ENCODE measurements around the gene LMAN2. TPM values are rescaled to one million over a fixed set of nuclear protein-coding genes. Genes with fewer than 3 reads are reported as not detected.

Gene LMAN2
- polyA plus RNA-seq, 4 donors = 73.6 to 304 (median 158) TPM

GRCh38 chr5:177354256-177354655 is 2.8 kb upstream of the LMAN2 start:
- FAIRE-seq (no peak), DNase-seq (no peak)
- peaks cover 0 to 8% (median 0%) of the 10 kb centered on the region in 3 donors for H3K27me3 ChIP-seq (ENCODE audit: control insufficient read depth in 3 of 3, insufficient read depth in 3 of 3, low read length in 3 of 3)
- no peak overlapping the region for H3K27ac ChIP-seq (ENCODE audit: low read depth in 1 of 3, low read length in 2 of 3)
- H3K9me3 ChIP-seq (ENCODE audit: control insufficient read depth in 2 of 2, insufficient read depth in 1 of 2, low read depth in 1 of 2, low read length in 1 of 2) = peaks cover 0 to 8% of the 10 kb centered on the region in 2 donors
- 86 to 87% (median 87%) methylated on average over 3 of the region's 3 CpGs for WGBS, 3 donors
- H3K4me3 ChIP-seq (ENCODE audit: low read depth in 1 of 3, low read length in 3 of 3) = no peak overlapping the region
- H3K4me1 ChIP-seq (ENCODE audit: control insufficient read depth in 3 of 3, insufficient read depth in 2 of 3, low read depth in 1 of 3, low read length in 2 of 3) = peaks cover 9% of the 10 kb centered on the region in 3 donors
- H3K36me3 ChIP-seq (ENCODE audit: control insufficient read depth in 3 of 3, insufficient read depth in 2 of 3, low read depth in 1 of 3, low read length in 3 of 3) = peaks cover 0 to 10% (median 0%) of the 10 kb centered on the region in 3 donors

GRCh38 chr5:177353093-177353492 is 1.6 kb upstream of the LMAN2 start:
- Histone ChIP-seq H3K9me3 (ENCODE audit: control insufficient read depth in 2 of 2, insufficient read depth in 1 of 2, low read depth in 1 of 2, low read length in 1 of 2) (peaks cover 0 to 8% of the 10 kb centered on the region in 2 donors), H3K27me3 (ENCODE audit: control insufficient read depth in 3 of 3, insufficient read depth in 3 of 3, low read length in 3 of 3) (peaks cover 0 to 8% (median 0%) of the 10 kb centered on the region in 3 donors), H3K4me3 (ENCODE audit: low read depth in 1 of 3, low read length in 3 of 3) (no peak overlapping the region), H3K36me3 (ENCODE audit: control insufficient read depth in 3 of 3, insufficient read depth in 2 of 3, low read depth in 1 of 3, low read length in 3 of 3) (peaks cover 0 to 13% (median 0%) of the 10 kb centered on the region in 3 donors), H3K4me1 (ENCODE audit: control insufficient read depth in 3 of 3, insufficient read depth in 2 of 3, low read depth in 1 of 3, low read length in 2 of 3) (peaks cover 9 to 12% (median 9%) of the 10 kb centered on the region in 3 donors), H3K27ac (ENCODE audit: low read depth in 1 of 3, low read length in 2 of 3) (no peak overlapping the region)
- 75 to 84% (median 77%) methylated on average over 5 of the region's 5 CpGs for WGBS, 3 donors
- no peak for DNase-seq
- no peak for FAIRE-seq

DNA sequence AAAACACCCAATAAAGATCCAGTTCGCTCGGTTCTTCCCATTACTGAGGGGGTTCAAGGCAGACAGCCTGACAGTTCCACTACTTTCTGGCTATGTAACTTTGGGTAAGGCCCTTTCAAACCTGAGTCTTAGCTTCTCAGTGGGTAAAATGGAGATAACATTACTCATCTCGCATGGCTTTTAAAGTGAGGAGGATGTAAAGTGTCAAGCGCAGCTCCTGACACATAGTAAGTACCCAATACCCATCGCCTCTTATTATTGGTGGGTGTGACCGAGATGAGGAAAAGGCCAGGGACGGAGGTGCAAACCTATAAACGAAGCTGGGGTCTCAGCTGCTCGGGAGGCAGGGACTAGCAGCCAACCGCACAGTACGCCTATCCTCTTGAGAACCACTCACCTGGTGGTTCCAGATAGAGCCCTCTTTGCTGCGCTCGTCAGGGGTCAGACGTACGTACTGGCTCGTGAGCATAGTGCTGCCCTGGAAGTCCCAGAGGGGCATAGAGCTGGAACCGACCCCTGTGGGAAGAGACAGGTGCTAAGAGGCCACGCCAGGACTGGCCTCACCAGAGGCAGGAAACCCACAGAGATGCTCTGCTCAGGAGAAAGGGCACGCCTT is 584 bp downstream of the LMAN2 start:
- Histone ChIP-seq H3K4me1 (ENCODE audit: control insufficient read depth in 3 of 3, insufficient read depth in 2 of 3, low read depth in 1 of 3, low read length in 2 of 3) (peaks cover 9 to 12% (median 9%) of the 10 kb centered on the region in 3 donors), H3K27me3 (ENCODE audit: control insufficient read depth in 3 of 3, insufficient read depth in 3 of 3, low read length in 3 of 3) (peaks cover 0 to 8% (median 0%) of the 10 kb centered on the region in 3 donors), H3K9me3 (ENCODE audit: control insufficient read depth in 2 of 2, insufficient read depth in 1 of 2, low read depth in 1 of 2, low read length in 1 of 2) (peaks cover 0 to 7% of the 10 kb centered on the region in 2 donors), H3K4me3 (ENCODE audit: low read depth in 1 of 3, low read length in 3 of 3) (peak overlapping the region; percentile 58 to 88 (median 65)), H3K27ac (ENCODE audit: low read depth in 1 of 3, low read length in 2 of 3) (peak overlapping the region; percentile 92 to 97 (median 94)), H3K36me3 (ENCODE audit: control insufficient read depth in 3 of 3, insufficient read depth in 2 of 3, low read depth in 1 of 3, low read length in 3 of 3) (peaks cover 0 to 19% (median 0%) of the 10 kb centered on the region in 3 donors)
- DNase-seq = no peak
- WGBS, 3 donors = 2 to 11% (median 6%) methylated on average over 19 of the region's 19 CpGs
- no peak for FAIRE-seq

- no peak for FAIRE-seq
- H3K4me3 ChIP-seq (ENCODE audit: low read depth in 1 of 3, low read length in 3 of 3) = peak overlapping the region in 1 of 3 donors; percentile 88
- H3K27ac ChIP-seq (ENCODE audit: low read depth in 1 of 3, low read length in 2 of 3) = no peak overlapping the region
- no peaks in the 10 kb centered on the region for H3K27me3 ChIP-seq (ENCODE audit: control insufficient read depth in 3 of 3, insufficient read depth in 3 of 3, low read length in 3 of 3)
- WGBS, 3 donors = 70 to 83% (median 75%) methylated on average over 5 of the region's 5 CpGs
- H3K36me3 ChIP-seq (ENCODE audit: control insufficient read depth in 3 of 3, insufficient read depth in 2 of 3, low read depth in 1 of 3, low read length in 3 of 3) = peaks cover 0 to 27% (median 0%) of the 10 kb centered on the region in 3 donors
- peaks cover 9 to 12% (median 9%) of the 10 kb centered on the region in 3 donors for H3K4me1 ChIP-seq (ENCODE audit: control insufficient read depth in 3 of 3, insufficient read depth in 2 of 3, low read depth in 1 of 3, low read length in 2 of 3)
- no peak for DNase-seq
- no peaks in the 10 kb centered on the region for H3K9me3 ChIP-seq (ENCODE audit: control insufficient read depth in 2 of 2, insufficient read depth in 1 of 2, low read depth in 1 of 2, low read length in 1 of 2)
Observed at GRCh38 chr5:177349762-177350161, 1.7 kb downstream of the LMAN2 start.

DNA sequence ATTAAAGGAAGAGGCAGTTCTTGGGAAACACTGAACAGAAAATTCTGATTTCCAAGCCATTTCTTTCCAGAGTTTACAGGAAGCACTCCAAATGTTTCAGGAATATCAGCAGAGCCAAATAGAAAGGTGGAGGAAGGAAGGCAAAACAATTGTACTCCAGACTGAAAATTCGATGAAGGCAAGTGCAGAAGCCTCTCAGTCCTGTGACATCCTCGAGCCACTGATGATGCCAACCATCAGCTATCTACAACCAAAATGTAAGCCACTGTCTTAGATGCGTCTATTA is 2.2 kb downstream of the LMAN2 start:
- Histone ChIP-seq H3K9me3 (ENCODE audit: control insufficient read depth in 2 of 2, insufficient read depth in 1 of 2, low read depth in 1 of 2, low read length in 1 of 2) (no peaks in the 10 kb centered on the region), H3K36me3 (ENCODE audit: control insufficient read depth in 3 of 3, insufficient read depth in 2 of 3, low read depth in 1 of 3, low read length in 3 of 3) (peaks cover 0 to 29% (median 0%) of the 10 kb centered on the region in 3 donors), H3K4me1 (ENCODE audit: control insufficient read depth in 3 of 3, insufficient read depth in 2 of 3, low read depth in 1 of 3, low read length in 2 of 3) (peaks cover 9 to 12% (median 9%) of the 10 kb centered on the region in 3 donors), H3K27ac (ENCODE audit: low read depth in 1 of 3, low read length in 2 of 3) (no peak overlapping the region), H3K27me3 (ENCODE audit: control insufficient read depth in 3 of 3, insufficient read depth in 3 of 3, low read length in 3 of 3) (no peaks in the 10 kb centered on the region), H3K4me3 (ENCODE audit: low read depth in 1 of 3, low read length in 3 of 3) (no peak overlapping the region)
- FAIRE-seq = no peak
- 44 to 71% (median 54%) methylated on average over 3 of the region's 3 CpGs for WGBS, 3 donors
- no peak for DNase-seq

DNA sequence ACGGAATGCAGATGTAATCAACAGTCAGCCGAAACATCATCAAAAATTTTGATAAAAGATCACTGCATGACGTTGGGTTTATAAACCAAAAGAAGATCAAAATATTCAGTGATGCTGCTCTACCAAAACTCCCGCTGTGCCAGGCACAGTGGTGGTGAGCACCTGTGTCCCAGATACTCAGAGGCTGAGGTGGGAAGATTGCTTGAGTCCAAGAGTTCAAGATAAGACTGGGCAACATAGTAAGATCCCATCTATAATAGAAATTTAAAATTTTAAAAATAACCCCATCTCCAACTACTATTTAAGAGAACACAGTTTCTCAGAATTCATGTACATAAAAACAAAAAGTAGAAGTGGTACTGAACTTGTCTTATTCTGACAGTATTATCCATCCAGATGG is 3.8 kb downstream of the LMAN2 start:
- H3K9me3 ChIP-seq (ENCODE audit: control insufficient read depth in 2 of 2, insufficient read depth in 1 of 2, low read depth in 1 of 2, low read length in 1 of 2) = no peaks in the 10 kb centered on the region
- H3K36me3 ChIP-seq (ENCODE audit: control insufficient read depth in 3 of 3, insufficient read depth in 2 of 3, low read depth in 1 of 3, low read length in 3 of 3) = peaks cover 0 to 36% (median 0%) of the 10 kb centered on the region in 3 donors
- H3K4me1 ChIP-seq (ENCODE audit: control insufficient read depth in 3 of 3, insufficient read depth in 2 of 3, low read depth in 1 of 3, low read length in 2 of 3) = peaks cover 9 to 12% (median 9%) of the 10 kb centered on the region in 3 donors
- H3K27ac ChIP-seq (ENCODE audit: low read depth in 1 of 3, low read length in 2 of 3) = no peak overlapping the region
- no peak for FAIRE-seq
- 83 to 88% (median 84%) methylated on average over 4 of the region's 4 CpGs for WGBS, 3 donors
- DNase-seq = no peak
- H3K4me3 ChIP-seq (ENCODE audit: low read depth in 1 of 3, low read length in 3 of 3) = no peak overlapping the region
- H3K27me3 ChIP-seq (ENCODE audit: control insufficient read depth in 3 of 3, insufficient read depth in 3 of 3, low read length in 3 of 3) = no peaks in the 10 kb centered on the region

GRCh38 chr5:177346820-177347219 is 4.6 kb downstream of the LMAN2 start:
- peaks cover 0 to 42% (median 0%) of the 10 kb centered on the region in 3 donors for H3K36me3 ChIP-seq (ENCODE audit: control insufficient read depth in 3 of 3, insufficient read depth in 2 of 3, low read depth in 1 of 3, low read length in 3 of 3)
- DNase-seq (no peak), FAIRE-seq (no peak)
- H3K27me3 ChIP-seq (ENCODE audit: control insufficient read depth in 3 of 3, insufficient read depth in 3 of 3, low read length in 3 of 3) = no peaks in the 10 kb centered on the region
- peaks cover 9 to 12% (median 9%) of the 10 kb centered on the region in 3 donors for H3K4me1 ChIP-seq (ENCODE audit: control insufficient read depth in 3 of 3, insufficient read depth in 2 of 3, low read depth in 1 of 3, low read length in 2 of 3)
- H3K27ac ChIP-seq (ENCODE audit: low read depth in 1 of 3, low read length in 2 of 3) = no peak overlapping the region
- no peak overlapping the region for H3K4me3 ChIP-seq (ENCODE audit: low read depth in 1 of 3, low read length in 3 of 3)
- H3K9me3 ChIP-seq (ENCODE audit: control insufficient read depth in 2 of 2, insufficient read depth in 1 of 2, low read depth in 1 of 2, low read length in 1 of 2) = no peaks in the 10 kb centered on the region
- WGBS, 3 donors = 73 to 80% (median 74%) methylated on average over 4 of the region's 4 CpGs

DNA sequence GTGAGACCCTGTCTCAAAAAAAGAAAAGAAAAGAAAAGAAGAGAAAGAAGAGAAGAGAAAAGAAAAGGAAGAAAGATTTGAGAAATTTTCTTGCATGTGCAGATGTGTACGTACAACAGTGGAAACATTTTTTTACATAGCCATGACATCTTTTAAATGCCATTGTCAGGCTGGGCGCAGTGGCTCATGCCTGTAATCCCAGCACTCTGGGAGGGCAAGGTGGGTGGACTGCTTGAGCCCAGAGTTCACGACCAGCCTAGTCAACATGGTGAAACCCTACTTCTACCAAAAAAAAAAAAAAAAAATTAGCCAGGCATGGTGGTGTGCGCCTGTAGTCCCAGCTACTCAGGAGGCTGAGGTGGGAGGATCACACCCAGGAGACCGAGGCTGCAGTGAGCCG is 6.6 kb downstream of the LMAN2 start:
- FAIRE-seq = no peak
- 96 to 97% (median 96%) methylated on average over 6 of the region's 6 CpGs for WGBS, 3 donors
- Histone ChIP-seq H3K36me3 (ENCODE audit: control insufficient read depth in 3 of 3, insufficient read depth in 2 of 3, low read depth in 1 of 3, low read length in 3 of 3) (peaks cover 0 to 40% (median 0%) of the 10 kb centered on the region in 3 donors), H3K27ac (ENCODE audit: low read depth in 1 of 3, low read length in 2 of 3) (no peak overlapping the region), H3K4me1 (ENCODE audit: control insufficient read depth in 3 of 3, insufficient read depth in 2 of 3, low read depth in 1 of 3, low read length in 2 of 3) (peaks cover under 1 to 8% (median 3%) of the 10 kb centered on the region in 3 donors), H3K4me3 (ENCODE audit: low read depth in 1 of 3, low read length in 3 of 3) (no peak overlapping the region), H3K27me3 (ENCODE audit: control insufficient read depth in 3 of 3, insufficient read depth in 3 of 3, low read length in 3 of 3) (no peaks in the 10 kb centered on the region), H3K9me3 (ENCODE audit: control insufficient read depth in 2 of 2, insufficient read depth in 1 of 2, low read depth in 1 of 2, low read length in 1 of 2) (no peaks in the 10 kb centered on the region)
- no peak for DNase-seq

DNA sequence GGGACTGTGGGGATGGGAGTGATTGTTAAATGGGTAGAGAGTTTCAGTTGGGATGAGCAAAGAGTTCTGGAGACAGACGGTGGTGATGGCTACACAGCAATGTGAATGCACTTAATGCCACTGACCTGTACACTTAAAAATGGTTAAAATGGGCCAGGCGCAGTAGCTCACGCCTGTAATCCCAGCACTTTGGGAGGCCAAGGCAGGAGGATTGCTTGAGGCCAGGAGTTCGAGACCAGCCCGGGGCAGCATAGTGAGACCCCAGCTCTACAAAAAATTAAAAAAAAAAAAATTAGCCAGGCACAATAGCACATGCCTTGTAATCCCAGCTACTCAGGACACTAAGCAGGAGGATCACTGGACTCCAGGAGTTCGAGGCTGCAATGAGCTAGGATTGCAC is 7.7 kb downstream of the LMAN2 start:
- DNase-seq (no peak), FAIRE-seq (no peak)
- Histone ChIP-seq H3K27ac (ENCODE audit: low read depth in 1 of 3, low read length in 2 of 3) (no peak overlapping the region), H3K4me3 (ENCODE audit: low read depth in 1 of 3, low read length in 3 of 3) (no peak overlapping the region), H3K27me3 (ENCODE audit: control insufficient read depth in 3 of 3, insufficient read depth in 3 of 3, low read length in 3 of 3) (no peaks in the 10 kb centered on the region), H3K36me3 (ENCODE audit: control insufficient read depth in 3 of 3, insufficient read depth in 2 of 3, low read depth in 1 of 3, low read length in 3 of 3) (peaks cover 0 to 43% (median 0%) of the 10 kb centered on the region in 3 donors), H3K9me3 (ENCODE audit: control insufficient read depth in 2 of 2, insufficient read depth in 1 of 2, low read depth in 1 of 2, low read length in 1 of 2) (no peaks in the 10 kb centered on the region), H3K4me1 (ENCODE audit: control insufficient read depth in 3 of 3, insufficient read depth in 2 of 3, low read depth in 1 of 3, low read length in 2 of 3) (no peaks in the 10 kb centered on the region)
- 94 to 96% (median 95%) methylated on average over 6 of the region's 6 CpGs for WGBS, 3 donors

Data from small intestine (tissue), 7 donors.